Caki2 (cell line): ENCODE results near the gene DOCK4. TPM values are rescaled to one million over a fixed set of nuclear protein-coding genes. Genes with fewer than 3 reads are reported as not detected.

ENCODE experiments used
- DNase-seq: peaks from one replicate; pipeline ENCODE4 v3.0.0-alpha.2; 2015; ENCODE audit warnings: low read depth
- in situ Hi-C: cut with HindIII; loops from 2 replicates; pipeline ENCODE4 v1.10.0; 2016; ENCODE audit warnings: low sequenced_read_pairs, low pct_unique_long_range_greater_than_20kb, mixed read lengths
- total RNA-seq: library from RNA; depleted of rRNA; stranded (reverse); fragments of >200 nt; shearing (Covaris generic); gene quantifications from 2 replicates; pipeline ENCODE4 v1.2.3, GENCODE V29; 2014; ENCODE audit warnings: low replicate concordance

Gene DOCK4
- total RNA-seq, 1 experiment from 2014 or later = 3.5 TPM

- DNase-seq = no peak
- in situ Hi-C loops = no loop called here
These were observed 32.0 kb downstream of the DOCK4 start for GRCh38 chr7:112174192-112174591.

GRCh38 chr7:112173568-112173905 is 32.7 kb downstream of the DOCK4 start:
- in situ Hi-C loops = no loop called here

GRCh38 chr7:112172870-112173567 is 33.2 kb downstream of the DOCK4 start:
- DNase-seq = no peak
- in situ Hi-C loops = no loop called here

More at GRCh38 chr7:112173568-112173905, 32.7 kb downstream of the DOCK4 start:
- no peak for DNase-seq

- in situ Hi-C loops = no loop called here
- no peak for DNase-seq
These were observed 34.5 kb downstream of the DOCK4 start for GRCh38 chr7:112171673-112172072.

GRCh38 chr7:112168915-112169314 is 37.3 kb downstream of the DOCK4 start:
- in situ Hi-C loops = no loop called here
- no peak for DNase-seq

- no peak for DNase-seq
- in situ Hi-C loops = no loop called here
These were observed 39.1 kb downstream of the DOCK4 start for GRCh38 chr7:112167147-112167546.

GRCh38 chr7:112162784-112163506 is 43.3 kb downstream of the DOCK4 start:
- peak; percentile 74 for DNase-seq
- in situ Hi-C loops = no loop called here

GRCh38 chr7:112162142-112162766 is 43.9 kb downstream of the DOCK4 start:
- in situ Hi-C loops = no loop called here
- peak; percentile 93 for DNase-seq

GRCh38 chr7:112161253-112162141 is 44.7 kb downstream of the DOCK4 start:
- in situ Hi-C loops = no loop called here

GRCh38 chr7:112160771-112161150 is 45.4 kb downstream of the DOCK4 start:
- DNase-seq = peak; percentile 23
- in situ Hi-C loops = no loop called here

More at GRCh38 chr7:112161253-112162141, 44.7 kb downstream of the DOCK4 start:
- DNase-seq = peak; percentile 38

GRCh38 chr7:112160130-112160770 is 45.9 kb downstream of the DOCK4 start:
- peak; percentile 54 for DNase-seq
- in situ Hi-C loops = no loop called here

GRCh38 chr7:112159351-112159750 is 46.8 kb downstream of the DOCK4 start:
- in situ Hi-C loops = no loop called here
- DNase-seq = no peak

GRCh38 chr7:112157072-112157471 is 49.1 kb downstream of the DOCK4 start:
- in situ Hi-C loops = no loop called here
- no peak for DNase-seq

GRCh38 chr7:112156412-112156811 is 49.8 kb downstream of the DOCK4 start:
- DNase-seq = no peak
- in situ Hi-C loops = no loop called here

- DNase-seq = no peak
- in situ Hi-C loops = no loop called here
These were observed 51.5 kb downstream of the DOCK4 start for GRCh38 chr7:112154690-112155089.

GRCh38 chr7:112152186-112152585 is 54.0 kb downstream of the DOCK4 start:
- in situ Hi-C loops = no loop called here
- no peak for DNase-seq

GRCh38 chr7:112150823-112151641 is 55.2 kb downstream of the DOCK4 start:
- no peak for DNase-seq
- in situ Hi-C loops = no loop called here
